ENCODE data around the gene PAGE1.
"Not testable (repeated sequence)": the region's sequence is repeated elsewhere in the genome, so short reads cannot be mapped to it uniquely, and the experiment has no call there.

The PAGE1 gene, protein sequence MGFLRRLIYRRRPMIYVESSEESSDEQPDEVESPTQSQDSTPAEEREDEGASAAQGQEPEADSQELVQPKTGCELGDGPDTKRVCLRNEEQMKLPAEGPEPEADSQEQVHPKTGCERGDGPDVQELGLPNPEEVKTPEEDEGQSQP

GRCh38 chrX:49695276-49696180 is at the start of gene PAGE1:
Gene PAGE1, minus strand, starts transcription at chrX:49695984. Its CDS starts 1,214 bp downstream, at chrX:49694770.
- no peak within 1 kb of the TSS for H3K27ac Mint-ChIP-seq
- H3K9me3 Mint-ChIP-seq = no peaks in the 10 kb centered on the region
- no peaks in the 10 kb centered on the region for H3K4me1 Mint-ChIP-seq (ENCODE audit: low read depth)
- H3K27me3 Mint-ChIP-seq = no peaks in the 10 kb centered on the region
- H3K4me3 Mint-ChIP-seq = no peak within 1 kb of the TSS
- H3K36me3 Mint-ChIP-seq (ENCODE audit: low read depth) = no peaks in the 10 kb centered on the region

DNA sequence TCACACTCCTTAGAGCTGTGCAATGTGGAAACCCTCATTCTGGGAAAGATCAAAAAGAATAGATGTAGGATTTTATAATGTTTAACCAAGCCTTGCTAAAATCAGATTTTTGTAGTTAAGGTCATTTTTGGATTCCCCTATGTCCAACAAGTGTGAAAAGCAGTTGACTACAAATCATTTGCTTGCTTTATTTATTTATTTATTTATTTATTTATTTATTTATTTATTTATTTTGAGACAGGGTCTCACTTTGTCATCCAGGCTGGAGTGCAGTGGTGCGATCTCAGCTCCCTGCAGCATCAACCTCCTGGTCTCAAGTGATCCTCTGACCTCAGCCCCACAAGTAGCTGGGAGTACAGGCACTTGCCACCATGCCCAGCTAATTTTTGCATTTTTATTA is 45.7 kb upstream of the PAGE1 start:
- not testable (repeated sequence) for H3K4me1 Mint-ChIP-seq (ENCODE audit: low read depth)

GRCh38 chrX:49727847-49728246 is 32.1 kb upstream of the PAGE1 start:
- H3K27me3 Mint-ChIP-seq = no peaks in the 10 kb centered on the region
- H3K4me1 Mint-ChIP-seq (ENCODE audit: low read depth) = no peaks in the 10 kb centered on the region
- no peaks in the 10 kb centered on the region for H3K36me3 Mint-ChIP-seq (ENCODE audit: low read depth)
- H3K4me3 Mint-ChIP-seq = no peak overlapping the region
- no peaks in the 10 kb centered on the region for H3K9me3 Mint-ChIP-seq
- no peak overlapping the region for H3K27ac Mint-ChIP-seq

More for the DNA sequence above, 45.7 kb upstream of the PAGE1 start:
- not testable (repeated sequence) for H3K27ac Mint-ChIP-seq; H3K4me3 Mint-ChIP-seq; H3K9me3 Mint-ChIP-seq; H3K36me3 Mint-ChIP-seq (ENCODE audit: low read depth)
- H3K27me3 Mint-ChIP-seq = peaks cover 11% of the 10 kb centered on the region

DNA sequence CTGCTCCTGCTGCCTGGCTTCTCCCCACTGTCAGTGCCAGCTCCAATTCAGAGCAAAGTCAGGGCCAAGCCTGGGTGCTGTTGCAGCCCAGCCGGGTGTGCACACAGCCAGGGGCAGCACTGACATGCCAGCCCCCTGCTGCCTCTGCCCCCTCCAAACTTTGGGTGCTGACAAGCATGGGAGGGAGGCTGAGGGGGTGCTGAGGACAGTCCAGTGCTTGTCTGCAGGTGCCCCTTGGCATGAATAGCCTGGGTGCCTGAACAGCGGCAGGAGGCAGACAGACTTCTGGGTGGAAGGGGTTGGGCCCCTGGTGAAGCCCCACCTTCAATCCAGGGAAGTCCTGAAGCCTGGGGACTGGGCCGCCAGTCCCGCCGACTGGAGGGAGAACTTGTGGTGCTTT is 31.2 kb upstream of the PAGE1 start:
- no peaks in the 10 kb centered on the region for H3K9me3 Mint-ChIP-seq
- no peak overlapping the region for H3K27ac Mint-ChIP-seq
- no peaks in the 10 kb centered on the region for H3K4me1 Mint-ChIP-seq (ENCODE audit: low read depth)
- no peaks in the 10 kb centered on the region for H3K27me3 Mint-ChIP-seq
- H3K36me3 Mint-ChIP-seq (ENCODE audit: low read depth) = no peaks in the 10 kb centered on the region
- H3K4me3 Mint-ChIP-seq = no peak overlapping the region

DNA sequence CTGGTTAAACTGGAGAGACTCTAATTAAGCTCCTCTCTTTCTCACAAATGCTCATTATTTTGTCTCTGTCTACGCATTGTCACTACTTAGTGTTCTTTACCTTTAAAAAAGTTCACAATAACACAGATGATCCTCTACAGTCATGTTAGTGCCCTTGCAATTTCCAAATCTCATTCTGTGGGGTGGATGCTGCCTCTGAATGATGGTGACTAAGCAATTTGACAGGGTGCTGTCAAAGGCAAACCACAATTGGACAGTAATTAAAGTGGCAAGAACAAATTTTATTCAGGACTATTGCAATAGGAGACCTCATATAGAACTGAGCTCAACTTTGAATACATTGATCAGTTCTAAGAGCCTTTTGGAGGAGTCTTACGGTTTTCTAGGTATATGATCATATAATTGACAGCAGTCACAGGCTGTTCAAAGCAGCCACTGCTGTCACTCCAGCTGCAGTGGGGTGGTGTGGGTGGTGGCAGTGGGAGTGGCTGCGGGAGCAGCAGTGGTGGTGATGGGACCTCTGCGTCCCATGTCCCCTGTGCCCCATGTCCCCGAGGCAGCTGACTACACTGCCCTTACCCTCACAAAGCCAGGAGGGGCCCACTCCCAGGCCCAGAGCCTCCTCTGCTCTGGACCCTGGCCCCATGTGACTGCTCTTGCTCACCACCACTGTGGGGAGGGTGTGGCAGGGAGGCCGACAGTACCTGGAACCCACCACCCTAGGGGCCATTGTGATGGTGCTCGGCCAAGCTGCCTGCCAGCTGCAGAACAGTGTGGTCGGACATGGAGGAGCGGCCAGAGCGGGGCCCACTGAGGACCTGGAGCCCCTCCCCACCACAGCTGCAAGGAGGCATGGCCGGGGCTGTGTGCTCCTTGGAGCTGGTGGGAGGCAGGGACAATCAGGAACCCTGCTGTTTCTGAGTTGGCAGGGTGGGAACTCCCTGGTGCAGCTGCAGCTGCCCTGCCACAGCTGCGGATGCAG is 30.4 kb upstream of the PAGE1 start:
- Mint-ChIP-seq H3K4me3 (no peak overlapping the region), H3K9me3 (no peaks in the 10 kb centered on the region), H3K4me1 (ENCODE audit: low read depth) (no peaks in the 10 kb centered on the region), H3K36me3 (ENCODE audit: low read depth) (no peaks in the 10 kb centered on the region), H3K27me3 (no peaks in the 10 kb centered on the region), H3K27ac (no peak overlapping the region)

DNA sequence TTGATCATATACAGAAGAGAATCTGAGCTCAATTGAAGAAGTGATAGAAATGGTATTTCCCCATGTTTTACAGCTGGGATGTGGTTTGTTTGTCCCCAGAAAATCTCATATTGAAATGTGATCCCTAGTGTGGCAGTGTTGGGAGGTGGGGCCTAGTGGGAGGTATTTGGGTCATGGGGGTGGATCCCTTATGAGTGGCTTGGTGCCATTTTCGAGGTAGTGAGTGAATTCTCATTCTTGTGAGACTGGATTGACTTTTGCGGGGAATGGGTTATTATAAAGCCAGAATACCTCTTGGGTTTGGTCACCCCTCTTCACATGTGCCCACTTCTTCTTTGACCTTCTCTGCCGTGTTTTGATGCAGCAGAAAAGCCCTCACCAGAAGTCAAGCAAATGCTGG is 29.6 kb upstream of the PAGE1 start:
- Mint-ChIP-seq H3K36me3 (ENCODE audit: low read depth) (no peaks in the 10 kb centered on the region), H3K4me1 (ENCODE audit: low read depth) (no peaks in the 10 kb centered on the region), H3K27ac (no peak overlapping the region), H3K9me3 (no peaks in the 10 kb centered on the region), H3K4me3 (no peak overlapping the region), H3K27me3 (no peaks in the 10 kb centered on the region)

- not testable (repeated sequence) for H3K4me1 Mint-ChIP-seq (ENCODE audit: low read depth); H3K9me3 Mint-ChIP-seq; H3K27ac Mint-ChIP-seq; H3K27me3 Mint-ChIP-seq; H3K4me3 Mint-ChIP-seq; H3K36me3 Mint-ChIP-seq (ENCODE audit: low read depth)
Observed at GRCh38 chrX:49720106-49720505, 24.3 kb upstream of the PAGE1 start.

DNA sequence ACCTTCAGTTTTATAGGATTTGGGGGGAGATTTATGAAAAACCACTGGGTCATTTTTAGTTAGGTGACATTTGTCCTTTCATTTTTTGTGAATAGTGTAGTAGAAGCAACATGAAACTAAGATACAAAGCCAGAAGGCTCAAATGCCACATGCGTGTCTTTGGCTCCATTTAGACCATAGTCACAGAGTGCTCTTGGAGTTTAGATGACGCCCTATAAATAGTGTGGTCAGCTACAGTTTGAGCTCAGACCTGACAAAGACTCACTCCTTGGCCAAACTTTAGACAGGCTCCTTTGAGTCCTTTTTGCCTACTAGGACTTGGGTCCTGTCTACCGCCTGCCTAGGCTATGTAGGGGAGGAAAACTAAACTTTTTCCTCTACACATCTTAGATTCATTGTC is 16.8 kb upstream of the PAGE1 start:
- Mint-ChIP-seq H3K27ac (no peak overlapping the region), H3K9me3 (no peaks in the 10 kb centered on the region), H3K27me3 (peaks cover 3% of the 10 kb centered on the region), H3K4me3 (no peak overlapping the region), H3K36me3 (ENCODE audit: low read depth) (no peaks in the 10 kb centered on the region), H3K4me1 (ENCODE audit: low read depth) (no peaks in the 10 kb centered on the region)

DNA sequence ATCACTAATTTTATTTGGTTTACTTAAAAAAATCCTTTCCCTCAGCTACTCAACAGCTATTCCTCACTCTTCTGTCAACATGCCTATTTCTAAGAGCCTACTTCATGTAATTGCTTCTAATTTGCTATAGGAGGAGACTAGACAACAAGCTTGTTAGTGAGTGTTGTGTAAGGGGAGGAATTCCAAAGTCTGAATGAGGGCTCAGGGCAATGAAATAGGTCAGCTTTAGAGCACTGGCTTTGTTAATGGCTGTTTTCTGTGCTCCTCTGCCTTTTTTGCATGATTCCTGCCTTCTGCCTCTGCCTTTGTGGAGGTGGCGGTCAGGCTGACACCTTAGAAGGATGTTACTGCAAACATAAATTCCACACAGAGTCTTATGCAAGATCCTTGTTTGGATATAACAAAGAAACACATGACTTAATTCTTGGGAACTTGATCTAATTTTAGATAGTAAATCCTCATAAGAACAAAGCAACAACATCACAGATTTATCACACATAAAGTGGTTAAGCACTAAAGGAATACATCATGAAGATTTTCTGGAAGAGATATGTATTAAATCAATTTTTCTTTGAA is 15.0 kb upstream of the PAGE1 start:
- H3K27ac Mint-ChIP-seq = no peak overlapping the region
- H3K9me3 Mint-ChIP-seq = no peaks in the 10 kb centered on the region
- no peaks in the 10 kb centered on the region for H3K36me3 Mint-ChIP-seq (ENCODE audit: low read depth)
- H3K4me3 Mint-ChIP-seq = no peak overlapping the region
- H3K4me1 Mint-ChIP-seq (ENCODE audit: low read depth) = no peaks in the 10 kb centered on the region
- H3K27me3 Mint-ChIP-seq = peaks cover 3% of the 10 kb centered on the region

DNA sequence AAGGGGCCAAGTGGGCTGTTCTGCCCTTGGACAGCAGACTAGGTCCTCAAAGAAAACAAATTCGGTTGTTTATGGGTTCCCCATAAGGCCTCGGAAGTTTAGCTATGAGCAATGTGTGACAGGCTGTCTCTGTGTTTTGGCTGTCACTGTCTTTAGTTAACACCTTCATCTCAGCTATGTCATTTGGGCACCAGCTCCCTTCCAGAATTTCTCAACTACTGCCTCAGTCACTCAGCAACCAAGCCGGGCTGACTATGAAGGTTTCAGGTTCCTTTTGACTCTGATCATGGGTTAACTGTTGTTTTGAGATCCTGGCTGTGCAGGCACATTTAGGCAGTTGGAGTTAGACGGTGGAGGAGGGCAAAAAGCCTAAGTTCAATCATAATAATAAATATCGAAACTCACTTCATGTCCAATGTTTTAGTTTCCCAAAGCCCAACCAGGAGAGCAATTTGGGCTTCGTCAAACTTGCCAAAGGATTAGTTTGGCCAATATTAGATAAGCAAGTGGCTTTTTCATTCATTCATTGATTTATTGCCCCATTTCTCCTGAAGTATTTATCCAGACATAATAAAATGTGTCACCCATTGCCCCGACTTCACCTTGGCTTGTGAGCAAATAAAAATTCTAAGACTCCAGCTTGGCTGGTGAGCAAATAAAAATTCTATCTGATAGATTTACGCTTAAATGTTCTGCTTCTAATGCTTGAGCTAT is 9.1 kb upstream of the PAGE1 start:
- no peak overlapping the region for H3K27ac Mint-ChIP-seq
- no peaks in the 10 kb centered on the region for H3K36me3 Mint-ChIP-seq (ENCODE audit: low read depth)

GRCh38 chrX:49701933-49702332 is 6.1 kb upstream of the PAGE1 start:
- H3K27ac Mint-ChIP-seq = no peak overlapping the region
- H3K27me3 Mint-ChIP-seq = no peaks in the 10 kb centered on the region

More for the DNA sequence above, 9.1 kb upstream of the PAGE1 start:
- no peak overlapping the region for H3K4me3 Mint-ChIP-seq
- H3K9me3 Mint-ChIP-seq = no peaks in the 10 kb centered on the region
- H3K4me1 Mint-ChIP-seq (ENCODE audit: low read depth) = no peaks in the 10 kb centered on the region
- H3K27me3 Mint-ChIP-seq = no peaks in the 10 kb centered on the region

DNA sequence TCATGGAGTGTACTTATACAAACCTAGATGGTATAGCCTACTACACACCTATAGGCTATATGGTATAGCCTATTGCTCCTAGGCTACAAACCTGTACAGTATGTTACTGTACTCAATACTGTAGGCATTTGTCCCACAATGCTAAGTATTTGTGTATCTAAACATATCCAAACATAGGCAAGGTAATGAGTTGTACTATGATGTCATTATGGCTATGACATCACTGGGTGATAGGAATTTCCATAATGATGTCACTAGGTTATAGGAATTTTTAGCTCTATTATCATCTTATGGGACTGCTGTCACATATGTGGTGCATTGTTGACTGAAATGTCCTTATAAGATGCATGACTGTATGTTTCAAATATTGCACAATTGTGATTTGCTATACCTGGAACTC is 5.5 kb upstream of the PAGE1 start:
- no peak overlapping the region for H3K4me3 Mint-ChIP-seq
- H3K36me3 Mint-ChIP-seq (ENCODE audit: low read depth) = no peaks in the 10 kb centered on the region
- H3K27me3 Mint-ChIP-seq = no peaks in the 10 kb centered on the region
- no peaks in the 10 kb centered on the region for H3K4me1 Mint-ChIP-seq (ENCODE audit: low read depth)
- no peaks in the 10 kb centered on the region for H3K9me3 Mint-ChIP-seq
- H3K27ac Mint-ChIP-seq = no peak overlapping the region

More at GRCh38 chrX:49701933-49702332, 6.1 kb upstream of the PAGE1 start:
- Mint-ChIP-seq H3K9me3 (no peaks in the 10 kb centered on the region), H3K4me3 (no peak overlapping the region), H3K4me1 (ENCODE audit: low read depth) (no peaks in the 10 kb centered on the region), H3K36me3 (ENCODE audit: low read depth) (no peaks in the 10 kb centered on the region)

DNA sequence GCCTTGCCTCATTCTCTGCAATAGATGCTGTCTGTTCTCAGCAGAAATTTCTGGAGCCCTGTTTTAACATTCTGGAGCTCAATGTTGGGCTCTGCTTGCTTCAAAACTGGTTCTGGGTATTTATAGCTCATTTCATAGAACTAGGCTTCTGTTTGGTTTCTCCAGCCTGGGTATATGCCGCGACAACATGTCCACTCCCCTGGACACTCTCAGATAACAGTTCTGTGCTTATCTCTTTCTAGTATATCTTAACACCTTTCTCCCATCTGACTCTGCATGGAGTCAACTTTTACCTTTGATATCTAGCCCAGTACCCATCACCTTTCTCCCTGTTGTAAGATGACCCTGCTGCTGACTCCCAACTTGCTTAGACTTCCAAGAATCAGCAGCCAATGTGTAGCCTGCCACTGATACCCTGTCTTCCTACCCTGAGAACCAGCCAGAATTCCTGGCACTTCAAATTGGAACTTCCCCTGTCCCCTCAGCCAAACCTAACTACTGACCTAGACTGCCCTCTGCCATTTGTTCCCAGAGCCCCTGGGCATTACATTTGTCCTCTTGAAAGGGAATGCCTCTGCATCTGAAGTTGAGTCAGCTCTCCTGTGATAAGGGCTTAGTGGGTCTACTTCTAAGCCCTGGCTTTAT is 20.6 kb downstream of the PAGE1 start:
- peaks cover 3% of the 10 kb centered on the region for H3K27me3 Mint-ChIP-seq
- H3K9me3 Mint-ChIP-seq = no peaks in the 10 kb centered on the region
- H3K4me1 Mint-ChIP-seq (ENCODE audit: low read depth) = no peaks in the 10 kb centered on the region
- no peak overlapping the region for H3K27ac Mint-ChIP-seq
- no peaks in the 10 kb centered on the region for H3K36me3 Mint-ChIP-seq (ENCODE audit: low read depth)
- no peak overlapping the region for H3K4me3 Mint-ChIP-seq

GRCh38 chrX:49673394-49673793 is 22.4 kb downstream of the PAGE1 start:
- no peaks in the 10 kb centered on the region for H3K4me1 Mint-ChIP-seq (ENCODE audit: low read depth)
- H3K9me3 Mint-ChIP-seq = no peaks in the 10 kb centered on the region
- no peak overlapping the region for H3K27ac Mint-ChIP-seq
- no peaks in the 10 kb centered on the region for H3K36me3 Mint-ChIP-seq (ENCODE audit: low read depth)
- no peak overlapping the region for H3K4me3 Mint-ChIP-seq
- H3K27me3 Mint-ChIP-seq = peaks cover 3% of the 10 kb centered on the region
